WTC11 (cell line): ENCODE results near the gene C2orf15. TPM values are rescaled to one million over a fixed set of nuclear protein-coding genes. Genes with fewer than 3 reads are reported as not detected.
A peak's percentile ranks its signal among the peaks of the same experiment; 100 is the strongest.

Experiments used
- ATAC-seq: fragments of 200-7000 bp; cut with Tn5 transposase; 2 replicates; pipeline ENCODE4 v1.10.0; 2021; ENCODE audit warnings: mild to moderate bottlenecking, moderate library complexity
- CTCF ChIA-PET: fragments of 300-600 bp; sonication (Branson Sonifier 250); formaldehyde crosslinking; loops from one replicate; lab custom pipeline; 2021; ENCODE audit warnings: antibody characterized with exemption; lab: Charles Lee
- POLR2A ChIA-PET: fragments of 350-600 bp; sonication (Branson Sonifier 250); formaldehyde crosslinking; loops from one replicate; lab custom pipeline; 2021; ENCODE audit warnings: antibody characterized with exemption; lab: Charles Lee
- DNase-seq: peaks from one replicate; pipeline ENCODE4 v3.0.0; 2021; ENCODE audit warnings: low spot score
- H3K27ac Mint-ChIP-seq: 2 replicates; pipeline ENCODE4 v1.8.0; 2021; ENCODE audit warnings: mixed read lengths
- H3K27me3 Mint-ChIP-seq: 2 replicates; pipeline ENCODE4 v1.8.0; 2021; ENCODE audit warnings: low read depth, mild to moderate bottlenecking, moderate library complexity, mixed read lengths
- H3K36me3 Mint-ChIP-seq: 2 replicates; pipeline ENCODE4 v1.8.0; 2021; ENCODE audit warnings: mixed read lengths
- H3K4me1 Mint-ChIP-seq: 2 replicates; pipeline ENCODE4 v1.8.0; 2022; ENCODE audit warnings: mixed read lengths
- H3K4me3 Mint-ChIP-seq: 2 replicates; pipeline ENCODE4 v1.8.0; 2021; ENCODE audit warnings: mild to moderate bottlenecking, moderate library complexity, mixed read lengths
- H3K9me3 Mint-ChIP-seq: 2 replicates; pipeline ENCODE4 v1.8.0; 2021; ENCODE audit warnings: mixed read lengths
- CBFB ChIP-seq: sonication (generic); formaldehyde crosslinking; IDR thresholded peaks from 2 replicates; pipeline ENCODE4 v1.8.1; 2022; ENCODE audit warnings: mild to moderate bottlenecking, low read depth, missing genetic modification reagents
- CREM ChIP-seq: sonication (generic); formaldehyde crosslinking; IDR thresholded peaks from 2 replicates; pipeline ENCODE4 v1.8.1; 2022; ENCODE audit warnings: mild to moderate bottlenecking, missing genetic modification reagents, moderate library complexity
- E2F5 ChIP-seq: sonication (generic); formaldehyde crosslinking; IDR thresholded peaks from 2 replicates; pipeline ENCODE4 v1.8.1; 2022; ENCODE audit warnings: mild to moderate bottlenecking, moderate library complexity, missing genetic modification reagents
- FOXP1 ChIP-seq: sonication (generic); formaldehyde crosslinking; IDR thresholded peaks from 2 replicates; pipeline ENCODE4 v1.8.0; 2022; ENCODE audit warnings: missing genetic modification reagents, mild to moderate bottlenecking, moderate library complexity, borderline replicate concordance
- FOXP4 ChIP-seq: sonication (generic); formaldehyde crosslinking; IDR thresholded peaks from 2 replicates; pipeline ENCODE4 v1.8.0; 2022; ENCODE audit warnings: mild to moderate bottlenecking, missing genetic modification reagents
- HMGA2 ChIP-seq: fragments of 250-450 bp; sonication (Bioruptor Pico); IDR thresholded peaks from 2 replicates; pipeline ENCODE4 v1.4.0; 2021; ENCODE audit warnings: mild to moderate bottlenecking, moderate library complexity
- JUN ChIP-seq: sonication (generic); formaldehyde crosslinking; IDR thresholded peaks from 2 replicates; pipeline ENCODE4 v1.8.0; 2023; ENCODE audit warnings: mild to moderate bottlenecking, missing genetic modification reagents
- MYBL2 ChIP-seq: sonication (generic); formaldehyde crosslinking; IDR thresholded peaks from 2 replicates; pipeline ENCODE4 v1.8.1; 2023; ENCODE audit warnings: mild to moderate bottlenecking, moderate library complexity, missing genetic modification reagents
- NFE2L1 ChIP-seq: sonication (generic); formaldehyde crosslinking; IDR thresholded peaks from 2 replicates; pipeline ENCODE4 v1.8.1; 2023; ENCODE audit warnings: missing genetic modification reagents
- NR3C1 ChIP-seq: sonication (generic); formaldehyde crosslinking; conservative IDR thresholded peaks from 2 replicates; pipeline ENCODE4 v1.8.1; 2023; ENCODE audit warnings: low read depth, mild to moderate bottlenecking, missing genetic modification reagents
- PRRX2 ChIP-seq: fragments of 250-450 bp; sonication (Bioruptor Pico); IDR thresholded peaks from 2 replicates; pipeline ENCODE4 v1.8.0; 2021; ENCODE audit warnings: mild to moderate bottlenecking
- RORB ChIP-seq: fragments of 250-450 bp; sonication (Bioruptor Pico); IDR thresholded peaks from 2 replicates; pipeline ENCODE4 v1.9.0; 2021; ENCODE audit warnings: mild to moderate bottlenecking
- TCF7 ChIP-seq: sonication (generic); formaldehyde crosslinking; IDR thresholded peaks from 2 replicates; pipeline ENCODE4 v1.8.0; 2022; ENCODE audit warnings: mild to moderate bottlenecking, low read depth, missing genetic modification reagents, moderate library complexity
- TEAD1 ChIP-seq: sonication (generic); formaldehyde crosslinking; IDR thresholded peaks from 2 replicates; pipeline ENCODE4 v1.8.0; 2022; ENCODE audit warnings: mild to moderate bottlenecking, missing genetic modification reagents
- TP53 ChIP-seq: sonication (generic); formaldehyde crosslinking; IDR thresholded peaks from 2 replicates; pipeline ENCODE4 v1.8.1; 2023; ENCODE audit warnings: mild to moderate bottlenecking, missing genetic modification reagents
- USF1 ChIP-seq: sonication (generic); formaldehyde crosslinking; IDR thresholded peaks from 2 replicates; pipeline ENCODE4 v1.8.0; 2022; ENCODE audit warnings: mild to moderate bottlenecking, missing genetic modification reagents
- ZNF121 ChIP-seq: sonication (generic); formaldehyde crosslinking; IDR thresholded peaks from 2 replicates; pipeline ENCODE4 v1.8.0; 2023; ENCODE audit warnings: missing genetic modification reagents
- ZNF281 ChIP-seq: sonication (generic); formaldehyde crosslinking; IDR thresholded peaks from 2 replicates; pipeline ENCODE4 v1.8.0; 2023; ENCODE audit warnings: mild to moderate bottlenecking, missing genetic modification reagents
- ZNF425 ChIP-seq: fragments of 250-450 bp; sonication (Bioruptor Pico); conservative IDR thresholded peaks from 2 replicates; pipeline ENCODE4 v1.9.0; 2021; ENCODE audit warnings: mild to moderate bottlenecking
- total RNA-seq: library from RNA; stranded (reverse); gene quantifications from 3 replicates; pipeline ENCODE4 v1.2.3, GENCODE V29; 2021
- TF ChIP-seq, protein P1 (sequence below): sonication (generic); formaldehyde crosslinking; IDR thresholded peaks from 2 replicates; pipeline ENCODE4 v1.8.1; 2023; ENCODE audit warnings: mild to moderate bottlenecking, missing genetic modification reagents, moderate library complexity
- TF ChIP-seq, protein P2 (sequence below): sonication (generic); formaldehyde crosslinking; IDR thresholded peaks from 2 replicates; pipeline ENCODE4 v1.8.1; 2022; ENCODE audit warnings: low read depth, mild to moderate bottlenecking, moderate library complexity, missing genetic modification reagents, borderline replicate concordance
- TF ChIP-seq, protein P3 (sequence below): sonication (generic); formaldehyde crosslinking; conservative IDR thresholded peaks from 2 replicates; pipeline ENCODE4 v1.8.1; 2022; ENCODE audit warnings: mild to moderate bottlenecking, missing genetic modification reagents

The C2orf15 gene
- total RNA-seq, 1 experiment from 2014 or later: 6.1 TPM

GRCh38 chr2:99153921-99154604, 12.6 kb downstream of the C2orf15 start:
- peak overlapping the region; percentile 78 for H3K4me3 Mint-ChIP-seq
- TF ChIP-seq TCF7 (CRISPR knock-in tag) (no peak), ZNF121 (CRISPR knock-in tag) (no peak), TEAD1 (CRISPR knock-in tag) (no peak), NR3C1 (CRISPR knock-in tag) (no peak), HMGA2 (CRISPR knock-in tag) (no peak), ZNF425 (no peak), CBFB (CRISPR knock-in tag) (no peak), E2F5 (no peak), FOXP4 (no peak), JUN (CRISPR knock-in tag) (no peak), RORB (no peak)
- TF ChIP-seq, protein P1, sequence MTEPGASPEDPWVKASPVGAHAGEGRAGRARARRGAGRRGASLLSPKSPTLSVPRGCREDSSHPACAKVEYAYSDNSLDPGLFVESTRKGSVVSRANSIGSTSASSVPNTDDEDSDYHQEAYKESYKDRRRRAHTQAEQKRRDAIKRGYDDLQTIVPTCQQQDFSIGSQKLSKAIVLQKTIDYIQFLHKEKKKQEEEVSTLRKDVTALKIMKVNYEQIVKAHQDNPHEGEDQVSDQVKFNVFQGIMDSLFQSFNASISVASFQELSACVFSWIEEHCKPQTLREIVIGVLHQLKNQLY: no peak
- TF ChIP-seq, protein P2, sequence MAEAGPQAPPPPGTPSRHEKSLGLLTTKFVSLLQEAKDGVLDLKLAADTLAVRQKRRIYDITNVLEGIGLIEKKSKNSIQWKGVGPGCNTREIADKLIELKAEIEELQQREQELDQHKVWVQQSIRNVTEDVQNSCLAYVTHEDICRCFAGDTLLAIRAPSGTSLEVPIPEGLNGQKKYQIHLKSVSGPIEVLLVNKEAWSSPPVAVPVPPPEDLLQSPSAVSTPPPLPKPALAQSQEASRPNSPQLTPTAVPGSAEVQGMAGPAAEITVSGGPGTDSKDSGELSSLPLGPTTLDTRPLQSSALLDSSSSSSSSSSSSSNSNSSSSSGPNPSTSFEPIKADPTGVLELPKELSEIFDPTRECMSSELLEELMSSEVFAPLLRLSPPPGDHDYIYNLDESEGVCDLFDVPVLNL (CRISPR knock-in tag): no peak
- POLR2A ChIA-PET: interaction anchor here (1.4 to 3.6 kb wide), 3 partner anchors 13 to 183 kb away, joined by 4 to 18 read pairs (median 4); partner anchors contain the start of genes C2orf15 and EIF5B
- no peak overlapping the region; the same call in 1 of the 2 replicates for H3K27ac Mint-ChIP-seq
- CTCF ChIA-PET: interaction anchor here (1.4 to 1.8 kb wide), 2 partner anchors 13 to 20 kb away, joined by 3 to 9 read pairs; no protein-coding TSS in a partner anchor
- ATAC-seq (no peak), DNase-seq (no peak)
- H3K9me3 Mint-ChIP-seq: no peaks in the 10 kb centered on the region
- H3K27me3 Mint-ChIP-seq: no peaks in the 10 kb centered on the region; the same call in 1 of the 2 replicates
- peaks cover 16% of the 10 kb centered on the region for H3K36me3 Mint-ChIP-seq
- H3K4me1 Mint-ChIP-seq: peaks cover 21% of the 10 kb centered on the region

DNA sequence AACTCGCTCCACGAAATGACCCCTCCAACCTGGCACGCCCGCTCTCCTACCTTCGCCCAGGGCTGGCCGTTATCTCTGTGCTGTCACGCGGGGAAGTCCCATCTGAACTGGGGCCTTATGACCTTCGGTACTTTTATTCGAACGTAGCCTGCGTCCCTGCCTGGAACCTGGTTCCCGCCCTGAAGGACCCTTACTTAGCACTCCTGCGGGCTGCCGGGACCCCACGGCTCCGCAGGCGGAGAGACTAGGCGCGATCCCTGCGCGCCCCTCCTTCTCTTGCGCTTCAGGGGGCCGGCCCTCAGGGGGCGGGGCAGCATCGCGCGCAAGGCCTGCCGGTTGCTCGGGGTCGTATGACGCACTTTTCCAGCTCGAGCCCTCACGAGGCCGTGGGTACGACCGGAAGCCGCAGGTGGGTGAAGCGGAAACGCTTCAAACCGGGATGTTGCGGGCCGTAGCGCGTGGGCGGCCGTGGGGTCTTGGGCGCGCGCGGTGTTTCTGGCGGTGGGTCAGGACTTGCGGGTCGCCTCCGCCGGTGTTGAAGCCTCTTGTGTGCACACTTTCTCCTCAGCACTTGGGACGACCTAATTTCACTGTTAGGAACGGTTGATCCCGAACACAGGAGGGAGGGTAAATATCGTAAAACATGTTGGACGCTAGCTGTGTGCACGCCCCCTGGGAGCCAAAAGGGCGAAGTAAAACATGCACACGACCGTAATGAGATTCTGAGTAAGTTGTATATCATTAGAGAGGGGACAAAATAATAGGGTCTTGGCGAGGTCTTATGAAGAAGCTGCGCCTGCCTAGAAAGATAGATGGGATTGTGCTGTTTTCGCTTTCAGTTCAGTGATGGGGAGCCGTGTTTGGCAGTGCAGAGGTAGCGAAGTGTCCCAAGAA, 13.4 kb downstream of the C2orf15 start, which contains the start of the genes LIPT1 and TSGA10:
TSS of gene LIPT1 (plus strand) at position 325 of the 894 bp plus-strand sequence. CDS start 6,991 bp downstream, outside the sequence.
TSS of gene TSGA10 (minus strand) at position 300 of the 894 bp plus-strand sequence. CDS start 45,503 bp downstream, outside the sequence.
- Mint-ChIP-seq H3K27me3 (no peaks in the 10 kb centered on the region; the same call in 1 of the 2 replicates), H3K9me3 (no peaks in the 10 kb centered on the region), H3K36me3 (peaks cover 16% of the 10 kb centered on the region), H3K27ac (peak within 1 kb of the TSS; percentile 94), H3K4me3 (peak within 1 kb of the TSS; percentile 78), H3K4me1 (peaks cover 21% of the 10 kb centered on the region)
- ATAC-seq (peak; percentile 93), DNase-seq (peak; percentile 80)
- ChIA-PET POLR2A (interaction anchor here (1.1 to 3.6 kb wide), 4 partner anchors 12 to 182 kb away, joined by 3 to 18 read pairs (median 4); partner anchors contain the start of genes C2orf15 and EIF5B), CTCF (interaction anchor here (0.9 to 1.8 kb wide), 3 partner anchors 13 to 20 kb away, joined by 3 to 9 read pairs (median 3); no protein-coding TSS in a partner anchor)
- peak; percentile 72; the same call in 1 of the 2 replicates for TF ChIP-seq CREM (CRISPR knock-in tag)
- TF ChIP-seq TP53 (CRISPR knock-in tag): peak; percentile 95; the same call in 1 of the 2 replicates
- TF ChIP-seq MYBL2 (CRISPR knock-in tag): peak; percentile 95
- no peak for TF ChIP-seq PRRX2 (CRISPR knock-in tag)
- TF ChIP-seq, protein P3, sequence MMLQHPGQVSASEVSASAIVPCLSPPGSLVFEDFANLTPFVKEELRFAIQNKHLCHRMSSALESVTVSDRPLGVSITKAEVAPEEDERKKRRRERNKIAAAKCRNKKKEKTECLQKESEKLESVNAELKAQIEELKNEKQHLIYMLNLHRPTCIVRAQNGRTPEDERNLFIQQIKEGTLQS (CRISPR knock-in tag): no peak
- peak; percentile 78 for TF ChIP-seq USF1
- TF ChIP-seq ZNF281 (CRISPR knock-in tag): peak; percentile 78; the same call in 1 of the 2 replicates
- peak; percentile 26; the same call in 1 of the 2 replicates for TF ChIP-seq NFE2L1 (CRISPR knock-in tag)
- TF ChIP-seq FOXP1 (CRISPR knock-in tag): peak; percentile 94
